HG03135 (cell line): ENCODE data around the gene LIX1.
A peak's percentile ranks its signal among the peaks of the same experiment; 100 is the strongest.
"Not testable (repeated sequence)": the region's sequence is repeated elsewhere in the genome, so short reads cannot be mapped to it uniquely, and the experiment has no call there.

Experiments
- ATAC-seq: cut with Tn5 transposase; IDR thresholded peaks from one replicate; pipeline ENCODE4 v1.9.1; 2021; ENCODE audit warnings: mild to moderate bottlenecking, moderate library complexity; ENCODE audit not compliant: unreplicated experiment

Gene LIX1

GRCh38 chr5:97142521-97143254 is at the start of gene LIX1:
Gene LIX1, minus strand, starts transcription at chr5:97142611. Its CDS starts 35 bp downstream, at chr5:97142576.
- ATAC-seq = peak; percentile 91

- ATAC-seq = no peak
Measured at GRCh38 chr5:97191893-97192292, 49.5 kb upstream of the LIX1 start.

DNA sequence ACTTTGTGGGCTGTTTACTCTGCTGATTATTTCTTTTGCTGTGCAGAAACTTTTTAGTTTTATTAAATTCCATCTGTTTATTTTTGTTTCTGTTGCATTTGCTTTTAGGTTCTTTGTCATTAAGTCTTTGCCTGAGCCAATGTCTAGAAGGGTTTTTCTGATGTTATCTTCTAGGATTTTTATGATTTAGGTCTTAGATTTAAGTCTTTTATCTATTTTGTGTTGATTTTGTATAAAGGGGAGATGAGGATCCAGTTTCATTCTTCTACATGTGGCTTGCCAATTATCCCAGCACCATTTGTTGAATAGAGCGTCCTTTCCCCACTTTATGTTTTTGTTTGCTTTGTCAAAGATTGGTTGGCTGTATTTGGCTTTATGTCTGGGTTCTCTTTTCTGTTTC is 47.1 kb upstream of the LIX1 start:
- ATAC-seq = not testable (repeated sequence)

GRCh38 chr5:97183930-97184213 is 41.5 kb upstream of the LIX1 start:
- ATAC-seq = no peak

- ATAC-seq = peak; percentile 93
Measured at GRCh38 chr5:97183100-97183929, 40.9 kb upstream of the LIX1 start, which contains the start of gene RIOK2. Gene RIOK2, minus strand, starts transcription at chr5:97183247. Its CDS starts 56 bp downstream, at chr5:97183191.

GRCh38 chr5:97182571-97183099 is 40.2 kb upstream of the LIX1 start:
- ATAC-seq = no peak

DNA sequence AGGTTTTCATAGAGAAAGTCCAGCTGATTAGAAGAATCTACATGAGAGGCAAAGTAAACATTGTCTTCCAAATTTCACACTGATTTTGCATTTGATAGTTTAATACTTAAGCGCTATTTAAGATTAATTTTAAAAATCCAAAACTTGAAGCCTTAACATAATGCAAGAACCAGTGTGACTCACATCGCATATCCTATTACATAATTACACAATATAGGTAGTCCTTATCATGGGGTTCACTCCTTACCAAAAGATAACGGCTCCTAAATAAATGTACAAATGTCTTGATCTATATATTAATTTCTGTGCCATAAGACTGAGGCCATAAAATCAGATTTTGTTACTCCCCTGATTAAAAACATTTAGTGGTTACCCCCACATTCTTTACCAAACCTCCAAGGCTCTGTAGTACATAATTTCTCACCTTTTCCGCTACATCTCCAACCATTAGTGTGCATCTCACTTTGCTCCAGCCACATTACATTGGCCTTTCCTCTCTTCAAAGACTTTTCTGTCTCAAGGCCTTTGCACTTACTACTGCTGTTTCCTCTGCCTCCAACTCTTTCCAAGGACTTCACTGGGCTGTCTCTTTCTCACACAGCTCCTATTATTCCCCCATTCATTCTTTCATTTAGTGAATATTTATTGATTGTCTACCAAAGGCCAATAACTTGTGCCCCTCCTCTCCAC is 39.6 kb upstream of the LIX1 start:
- no peak for ATAC-seq

- ATAC-seq = not testable (repeated sequence)
Measured at GRCh38 chr5:97179457-97179856, 37.0 kb upstream of the LIX1 start.

DNA sequence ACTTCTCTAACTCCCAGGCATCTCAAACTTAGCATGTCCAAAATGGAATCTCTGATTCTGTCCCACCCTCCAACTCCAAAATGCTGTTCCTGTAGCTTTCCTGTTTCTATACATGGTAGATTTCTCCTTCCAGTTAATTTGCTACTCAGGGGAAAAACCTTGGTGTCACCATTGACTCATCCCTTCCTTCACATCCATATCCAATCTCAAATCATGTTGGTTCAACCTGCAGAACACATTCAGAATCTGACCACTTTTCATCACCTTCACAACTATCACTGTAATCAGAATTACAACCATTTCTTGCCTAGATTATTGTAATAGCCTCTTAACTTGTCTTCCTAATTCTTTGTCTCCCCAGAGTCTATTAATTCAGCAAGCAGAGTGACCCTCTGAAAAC is 29.8 kb upstream of the LIX1 start:
- ATAC-seq = no peak

DNA sequence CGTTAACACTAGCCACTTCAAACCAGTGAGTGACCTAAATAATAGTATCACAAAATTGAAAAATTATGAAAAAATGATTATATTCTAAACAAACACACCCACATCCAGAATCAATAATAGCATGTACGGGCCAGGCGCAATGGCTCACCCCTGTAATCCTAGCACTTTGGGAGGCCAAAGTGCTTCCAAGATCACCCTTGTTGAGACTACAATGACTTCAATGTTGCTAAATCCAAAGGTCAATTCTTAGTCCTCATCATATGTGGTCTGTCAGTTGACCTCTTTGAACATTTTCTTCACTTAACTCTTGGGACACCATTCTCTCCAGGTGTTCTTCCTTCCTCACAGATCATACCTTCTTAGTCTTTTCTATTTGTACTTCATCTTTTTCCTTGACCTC is 29.3 kb upstream of the LIX1 start:
- no peak for ATAC-seq

GRCh38 chr5:97167435-97167834 is 25.0 kb upstream of the LIX1 start:
- ATAC-seq = peak; percentile 50

GRCh38 chr5:97165726-97166125 is 23.3 kb upstream of the LIX1 start:
- ATAC-seq = no peak

DNA sequence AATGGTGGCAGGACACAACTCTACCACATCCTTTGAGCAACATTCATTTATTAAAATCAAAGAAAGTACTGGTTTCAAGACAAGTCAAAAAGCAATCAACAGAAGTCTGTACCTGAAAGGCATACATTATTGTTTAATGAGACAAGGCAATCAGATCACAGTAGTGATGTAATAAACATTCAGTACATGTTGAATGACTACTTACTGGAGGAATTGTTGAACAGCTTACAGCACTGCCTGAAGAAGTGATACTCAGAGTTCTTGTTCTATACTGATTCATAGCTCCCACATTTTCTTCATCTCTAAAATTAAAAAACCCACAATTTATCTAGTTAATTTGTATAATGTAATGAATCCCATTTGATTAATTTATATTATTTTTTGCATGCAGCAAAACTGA is 22.4 kb upstream of the LIX1 start:
- ATAC-seq = no peak

GRCh38 chr5:97163790-97164285 is 21.4 kb upstream of the LIX1 start:
- ATAC-seq = no peak

DNA sequence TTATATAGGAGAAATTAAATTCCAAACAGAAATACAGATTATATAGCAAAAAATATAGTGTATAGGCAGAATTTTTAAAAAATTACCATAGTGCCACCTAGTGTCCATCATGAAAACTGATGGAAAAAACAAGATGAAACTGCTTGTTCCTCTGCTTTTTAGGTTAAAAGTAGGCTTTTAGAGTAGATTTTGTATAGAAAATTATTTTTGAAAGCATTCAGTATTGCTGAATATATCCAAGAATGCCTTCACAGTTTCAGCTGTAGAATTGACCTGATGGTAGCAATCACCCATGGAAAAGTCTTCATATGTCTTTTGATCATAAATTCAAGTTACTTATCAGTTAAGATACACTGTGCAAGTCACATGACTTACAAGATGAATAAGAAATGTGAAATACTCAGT is 21.0 kb upstream of the LIX1 start:
- no peak for ATAC-seq

DNA sequence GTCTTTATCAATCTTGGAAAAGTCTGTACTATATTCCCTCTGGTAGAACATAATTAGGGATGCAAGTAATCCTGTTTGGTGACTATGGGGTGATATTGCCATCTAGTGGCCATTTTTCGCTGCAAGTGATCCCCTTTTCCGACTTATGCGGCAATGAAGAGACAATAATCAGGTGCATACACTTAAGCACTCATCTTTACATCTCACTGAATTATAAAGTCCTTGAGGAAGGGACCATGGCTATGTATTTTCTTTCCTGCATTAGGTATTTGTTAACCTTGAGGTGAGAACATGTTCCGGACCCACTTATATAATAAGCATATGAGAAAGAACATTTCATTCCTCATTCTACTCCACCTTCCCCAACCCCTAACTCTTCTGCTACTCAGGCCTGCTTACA is 19.6 kb upstream of the LIX1 start:
- ATAC-seq = no peak

DNA sequence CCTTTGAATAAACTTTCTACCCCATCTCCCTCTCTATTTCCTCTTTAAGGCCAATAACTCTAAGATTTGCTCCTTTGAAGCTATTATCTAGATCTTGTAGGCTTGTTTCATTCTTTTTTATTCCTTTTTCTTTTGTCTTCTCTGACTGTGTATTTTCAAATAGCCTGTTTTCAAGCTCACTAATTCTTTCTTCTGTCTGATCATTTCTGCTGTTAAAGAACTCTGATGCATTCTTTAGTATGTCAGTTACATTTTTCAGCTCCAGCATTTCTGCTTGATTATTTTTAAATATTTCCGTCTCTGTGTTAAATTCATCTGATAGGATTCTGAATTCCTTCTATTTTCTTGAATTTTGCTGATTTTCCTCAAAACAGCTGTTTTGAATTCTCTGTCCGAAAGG is 15.3 kb upstream of the LIX1 start:
- ATAC-seq = no peak

DNA sequence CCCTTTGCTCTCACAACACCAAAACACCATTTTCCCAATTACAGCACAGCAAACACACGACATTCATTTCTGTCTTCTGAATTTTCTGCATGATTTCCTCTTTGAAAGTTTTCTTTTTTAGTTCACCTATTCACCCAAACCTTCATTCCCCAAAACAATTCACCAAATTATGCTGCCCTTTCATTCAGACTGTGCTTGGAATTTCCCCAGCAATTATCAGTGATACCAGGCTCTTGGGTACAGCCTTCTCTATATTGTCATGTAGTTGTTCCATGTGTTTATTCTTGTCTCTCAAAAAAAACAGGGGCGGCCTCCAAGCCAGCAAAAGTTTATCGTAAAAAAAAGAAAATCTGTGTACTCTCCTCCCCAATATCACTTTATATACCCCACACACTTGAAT is 9.0 kb upstream of the LIX1 start:
- no peak for ATAC-seq

DNA sequence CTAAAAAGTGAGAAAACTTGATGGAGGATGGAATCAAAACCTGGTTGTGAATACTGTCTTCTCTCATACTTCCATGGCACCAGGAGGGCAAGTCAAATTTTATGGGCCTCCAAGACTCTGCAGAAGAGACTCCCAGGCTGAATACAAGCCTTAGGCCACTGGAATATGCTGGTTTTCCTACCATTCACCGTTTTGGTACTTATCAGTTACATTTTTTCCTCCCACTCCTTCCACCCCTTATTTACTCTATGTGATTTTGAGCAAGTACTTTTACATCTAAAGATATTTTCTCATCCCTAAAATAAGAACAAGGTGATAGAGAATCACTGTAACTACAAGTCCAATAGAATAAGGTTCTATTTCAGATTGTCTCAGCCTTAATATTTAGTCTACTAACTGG is 8.0 kb upstream of the LIX1 start:
- no peak for ATAC-seq

GRCh38 chr5:97149709-97150108 is 7.3 kb upstream of the LIX1 start:
- no peak for ATAC-seq

DNA sequence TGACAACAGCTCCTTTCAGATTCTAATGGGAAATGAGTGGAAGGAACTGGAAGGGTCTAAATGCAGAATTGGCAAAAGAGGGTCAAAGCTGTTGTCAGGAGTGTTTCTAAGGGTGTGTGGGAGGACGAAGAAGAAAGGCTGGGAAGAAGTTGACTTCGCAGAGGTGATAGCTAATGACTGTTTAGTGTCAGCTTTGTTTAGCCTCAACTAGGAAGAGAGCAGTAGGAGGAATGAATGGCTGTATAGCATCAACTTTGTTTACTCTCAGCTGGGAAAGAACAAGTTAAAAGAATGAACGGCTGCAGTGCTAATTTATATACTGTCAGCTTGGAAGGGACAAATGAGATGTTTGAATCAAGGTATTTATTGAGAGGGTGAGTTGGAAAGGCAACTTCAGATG is 5.9 kb upstream of the LIX1 start:
- ATAC-seq = no peak
